ENCODE results near the gene SLC25A20. TPM values are rescaled to one million over a fixed set of nuclear protein-coding genes. Genes with fewer than 3 reads are reported as not detected.
"Not testable (repeated sequence)": the region's sequence is repeated elsewhere in the genome, so short reads cannot be mapped to it uniquely, and the experiment has no call there.

Gene SLC25A20
- total and polyA plus RNA-seq, 3 experiments from 2014 or later, result 29.1 to 40.1 (median 31.5) TPM

GRCh38 chr3:48919215-48920138 is 20.8 kb upstream of the SLC25A20 start:
- no peaks in the 10 kb centered on the region for H3K27me3 ChIP-seq (ENCODE audit: insufficient read depth, low read length, poor library complexity, severe bottlenecking)
- ChIA-PET POLR2A (interaction anchor here (0.5 to 2.8 kb wide), 10 partner anchors 18 to 168 kb away, joined by 3 to 27 read pairs (median 5); partner anchors contain the start of genes P4HTM, PRKAR2A, SLC25A20 and WDR6), CTCF (interaction anchor here (0.6 to 4.0 kb wide), 13 partner anchors 9 to 483 kb away, joined by 3 to 22 read pairs (median 3); partner anchors contain the start of genes QRICH1, SLC25A20 and WDR6)
- no peaks in the 10 kb centered on the region for H3K9me3 ChIP-seq (ENCODE audit: low read length)
- Mint-ChIP-seq H3K4me3 (peak overlapping the region; percentile 93 to 99 (median 98)), H3K9me3 (no peaks in the 10 kb centered on the region), H3K27ac (peak overlapping the region; percentile 81 to 100 (median 98)), H3K4me1 (peaks cover 23 to 45% (median 29%) of the 10 kb centered on the region in 3 donors), H3K27me3 (no peaks in the 10 kb centered on the region), H3K36me3 (peaks cover 0 to 34% (median 7%) of the 10 kb centered on the region in 3 donors)
- peak; percentile 42 to 74 (median 70) for DNase-seq
- peak overlapping the region; percentile 98 for H3K27ac ChIP-seq (ENCODE audit: low read depth, low read length)
- H3K36me3 ChIP-seq (ENCODE audit: insufficient read depth, low read length), result no peaks in the 10 kb centered on the region
- peak overlapping the region; percentile 91 for H3K4me3 ChIP-seq (ENCODE audit: low read length)
- H3K4me1 ChIP-seq (ENCODE audit: insufficient read depth, low read length), result peaks cover 26% of the 10 kb centered on the region

DNA sequence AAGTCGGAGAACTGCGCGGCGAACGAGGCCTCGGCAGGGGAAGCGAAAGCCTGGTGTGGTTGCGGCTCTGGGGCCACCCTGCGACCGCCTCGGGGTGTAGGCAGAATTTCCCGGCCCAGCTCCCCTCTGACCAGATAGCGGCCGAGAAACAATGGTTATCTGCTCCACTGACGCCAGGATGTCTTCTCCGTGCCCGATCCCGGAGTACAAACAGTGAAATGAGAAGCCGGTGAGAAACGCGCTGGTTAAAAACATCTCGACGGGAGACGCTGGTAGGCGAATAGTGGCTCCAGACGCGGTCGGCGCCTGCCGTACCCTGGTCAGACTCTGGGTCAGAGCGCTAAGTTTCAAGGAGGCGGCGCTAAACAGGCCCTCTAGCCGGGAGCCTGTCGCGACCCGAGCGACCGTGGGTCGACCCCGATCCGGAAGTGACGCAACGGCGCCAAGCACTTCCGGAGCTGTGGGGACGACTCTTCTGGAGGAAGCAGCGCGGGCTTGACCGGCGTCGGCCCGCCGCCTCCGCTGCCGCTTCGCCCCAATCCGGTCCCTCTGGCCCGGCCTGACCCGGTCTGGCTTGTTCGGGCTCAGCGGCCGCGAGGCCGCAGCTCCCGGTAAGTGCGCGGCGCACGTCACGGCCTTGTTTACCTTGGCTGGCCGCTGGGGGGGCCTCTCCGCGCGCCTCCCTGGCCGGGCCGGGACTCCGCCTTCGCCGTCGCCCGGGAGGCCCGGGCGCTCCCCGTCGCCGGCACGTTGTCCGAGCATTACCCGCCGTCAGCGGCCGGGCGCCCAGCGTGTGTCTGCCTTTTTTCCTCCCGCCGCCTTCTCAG is 19.9 kb upstream of the SLC25A20 start, which contains the start of gene ARIH2:
Gene ARIH2, plus strand, starts transcription at position 455 of the 827 bp plus-strand sequence. CDS start 8,717 bp downstream, outside the sequence.
- peaks cover 23 to 41% (median 29%) of the 10 kb centered on the region in 3 donors for H3K4me1 Mint-ChIP-seq
- peak within 1 kb of the TSS; percentile 93 to 99 (median 98) for H3K4me3 Mint-ChIP-seq
- Histone ChIP-seq H3K4me3 (ENCODE audit: low read length) (peak within 1 kb of the TSS; percentile 91), H3K4me1 (ENCODE audit: insufficient read depth, low read length) (peaks cover 26% of the 10 kb centered on the region), H3K27me3 (ENCODE audit: insufficient read depth, low read length, poor library complexity, severe bottlenecking) (no peaks in the 10 kb centered on the region), H3K9me3 (ENCODE audit: low read length) (no peaks in the 10 kb centered on the region), H3K27ac (ENCODE audit: low read depth, low read length) (peak within 1 kb of the TSS; percentile 98), H3K36me3 (ENCODE audit: insufficient read depth, low read length) (no peaks in the 10 kb centered on the region)
- no peaks in the 10 kb centered on the region for H3K27me3 Mint-ChIP-seq
- CTCF ChIA-PET, result interaction anchor here (0.6 to 4.0 kb wide), 14 partner anchors 10 to 483 kb away, joined by 3 to 22 read pairs (median 3); partner anchors contain the start of genes IP6K2, QRICH1, SLC25A20 and WDR6
- peak within 1 kb of the TSS; percentile 98 to 100 (median 99) for H3K27ac Mint-ChIP-seq
- no peaks in the 10 kb centered on the region for H3K9me3 Mint-ChIP-seq
- DNase-seq, result peak; percentile 82 to 92 (median 87)
- peaks cover 0 to 28% (median 7%) of the 10 kb centered on the region in 3 donors for H3K36me3 Mint-ChIP-seq
- POLR2A ChIA-PET, result interaction anchor here (0.5 to 2.8 kb wide), 7 partner anchors 17 to 1174 kb away, joined by 4 to 27 read pairs (median 5); partner anchors contain the start of genes PRKAR2A, SLC25A20 and WDR6

GRCh38 chr3:48915296-48915695 is 16.6 kb upstream of the SLC25A20 start:
- Histone ChIP-seq H3K36me3 (ENCODE audit: insufficient read depth, low read length) (no peaks in the 10 kb centered on the region), H3K27ac (ENCODE audit: low read depth, low read length) (no peak overlapping the region), H3K4me3 (ENCODE audit: low read length) (no peak overlapping the region), H3K9me3 (ENCODE audit: low read length) (no peaks in the 10 kb centered on the region), H3K4me1 (ENCODE audit: insufficient read depth, low read length) (peaks cover 15% of the 10 kb centered on the region), H3K27me3 (ENCODE audit: insufficient read depth, low read length, poor library complexity, severe bottlenecking) (no peaks in the 10 kb centered on the region)
- Mint-ChIP-seq H3K4me1 (peaks cover 17 to 27% (median 19%) of the 10 kb centered on the region in 3 donors), H3K4me3 (peak overlapping the region in 3 of 7 donors; percentile 10 to 50 (median 23)), H3K9me3 (no peaks in the 10 kb centered on the region), H3K27ac (peak overlapping the region in 7 of 8 donors; percentile 8 to 74 (median 43)), H3K27me3 (no peaks in the 10 kb centered on the region), H3K36me3 (peaks cover 0 to 15% (median 4%) of the 10 kb centered on the region in 3 donors)
- DNase-seq, result no peak
- ChIA-PET POLR2A (interaction anchor here (0.5 kb wide), 1 partner anchor 428 kb away, joined by 7 read pairs; no protein-coding TSS in a partner anchor), CTCF (interaction anchor here (0.9 to 1.1 kb wide), 2 partner anchors 18 to 179 kb away, joined by 3 read pairs; no protein-coding TSS in a partner anchor)

DNA sequence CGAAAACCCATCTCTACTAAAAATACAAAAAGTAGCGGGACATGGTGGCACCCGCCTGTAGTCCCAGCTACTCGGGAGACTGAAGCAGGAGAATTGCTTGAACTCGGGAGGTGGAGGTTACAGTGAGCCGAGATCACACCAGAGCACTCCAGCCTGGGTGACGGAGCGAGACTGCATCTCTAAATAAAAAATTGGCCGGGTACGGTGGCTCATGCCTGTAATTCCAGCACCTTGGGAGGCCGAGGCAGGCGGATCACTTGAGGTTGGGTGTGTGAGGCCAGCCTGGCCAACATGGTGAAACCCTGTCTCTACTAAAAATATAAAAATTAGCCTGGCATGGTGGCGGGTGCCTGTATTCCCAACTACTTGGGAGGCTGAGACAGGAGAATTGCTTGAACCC is 8.3 kb upstream of the SLC25A20 start:
- H3K4me1 ChIP-seq (ENCODE audit: insufficient read depth, low read length); H3K9me3 Mint-ChIP-seq; H3K27ac ChIP-seq (ENCODE audit: low read depth, low read length); H3K4me3 ChIP-seq (ENCODE audit: low read length); DNase-seq; H3K27me3 ChIP-seq (ENCODE audit: insufficient read depth, low read length, poor library complexity, severe bottlenecking); H3K9me3 ChIP-seq (ENCODE audit: low read length); H3K27me3 Mint-ChIP-seq; POLR2A ChIA-PET; H3K27ac Mint-ChIP-seq; H3K36me3 ChIP-seq (ENCODE audit: insufficient read depth, low read length); H3K36me3 Mint-ChIP-seq; H3K4me1 Mint-ChIP-seq; H3K4me3 Mint-ChIP-seq: not testable (repeated sequence)
- CTCF ChIA-PET, result interaction anchor here (0.6 kb wide), 1 partner anchor 563 kb away, joined by 3 read pairs; the partner anchor contains the start of gene DAG1

DNA sequence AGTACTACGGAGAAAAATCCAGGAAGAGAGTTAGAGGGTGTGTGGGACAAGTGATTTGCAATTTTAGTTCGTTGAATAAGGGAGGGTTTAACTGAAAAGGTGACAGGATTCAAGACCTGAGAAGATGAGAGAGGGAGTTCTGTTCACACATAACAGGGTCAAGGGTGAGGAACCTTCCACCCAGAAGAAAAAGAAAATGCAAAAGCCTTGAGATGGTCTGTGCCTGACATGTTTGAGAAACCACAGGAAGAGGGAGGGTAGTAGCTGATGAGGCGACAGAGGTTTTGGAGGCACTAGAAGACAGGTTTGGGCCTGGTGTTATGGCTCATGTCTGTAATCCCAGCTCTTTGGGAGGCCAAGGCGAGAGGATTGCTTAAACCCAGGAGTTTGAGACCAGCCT is 591 bp upstream of the SLC25A20 start:
- Mint-ChIP-seq H3K27ac (peak overlapping the region; percentile 89 to 100 (median 92)), H3K36me3 (peaks cover 0 to 6% (median 2%) of the 10 kb centered on the region in 3 donors), H3K27me3 (no peaks in the 10 kb centered on the region), H3K4me3 (peak overlapping the region; percentile 95 to 99 (median 96)), H3K4me1 (peaks cover 37 to 51% (median 41%) of the 10 kb centered on the region in 3 donors), H3K9me3 (no peaks in the 10 kb centered on the region)
- Histone ChIP-seq H3K27ac (ENCODE audit: low read depth, low read length) (peak overlapping the region; percentile 74), H3K27me3 (ENCODE audit: insufficient read depth, low read length, poor library complexity, severe bottlenecking) (no peaks in the 10 kb centered on the region), H3K4me3 (ENCODE audit: low read length) (peak overlapping the region; percentile 85), H3K36me3 (ENCODE audit: insufficient read depth, low read length) (no peaks in the 10 kb centered on the region), H3K9me3 (ENCODE audit: low read length) (no peaks in the 10 kb centered on the region), H3K4me1 (ENCODE audit: insufficient read depth, low read length) (peaks cover 38% of the 10 kb centered on the region)
- POLR2A ChIA-PET, result interaction anchor here (0.5 to 2.5 kb wide), 4 partner anchors 9 to 774 kb away, joined by 3 to 27 read pairs (median 6); partner anchors contain the start of genes ARIH2 and WDR6
- CTCF ChIA-PET, result interaction anchor here (0.9 to 3.2 kb wide), 2 partner anchors 19 to 103 kb away, joined by 3 to 22 read pairs; partner anchors contain the start of gene ARIH2
- DNase-seq, result peak in 3 of 5 donors; percentile 17 to 56 (median 55)

- Histone ChIP-seq H3K27ac (ENCODE audit: low read depth, low read length) (peak overlapping the region; percentile 74), H3K4me1 (ENCODE audit: insufficient read depth, low read length) (peaks cover 38% of the 10 kb centered on the region), H3K27me3 (ENCODE audit: insufficient read depth, low read length, poor library complexity, severe bottlenecking) (no peaks in the 10 kb centered on the region), H3K36me3 (ENCODE audit: insufficient read depth, low read length) (no peaks in the 10 kb centered on the region), H3K4me3 (ENCODE audit: low read length) (peak overlapping the region; percentile 85), H3K9me3 (ENCODE audit: low read length) (no peaks in the 10 kb centered on the region)
- DNase-seq, result peak in 1 of 5 donors; percentile 5
- peaks cover 0 to 6% (median 2%) of the 10 kb centered on the region in 3 donors for H3K36me3 Mint-ChIP-seq
- peaks cover 37 to 55% (median 41%) of the 10 kb centered on the region in 3 donors for H3K4me1 Mint-ChIP-seq
- ChIA-PET CTCF (interaction anchor here (0.6 to 3.2 kb wide), 10 partner anchors 10 to 197 kb away, joined by 3 to 22 read pairs (median 4); partner anchors contain the start of genes ARIH2 and PRKAR2A), POLR2A (interaction anchor here (0.6 to 2.5 kb wide), 8 partner anchors 21 to 1671 kb away, joined by 3 to 27 read pairs (median 4); partner anchors contain the start of genes ARIH2 and WDR6)
- no peaks in the 10 kb centered on the region for H3K9me3 Mint-ChIP-seq
- no peaks in the 10 kb centered on the region for H3K27me3 Mint-ChIP-seq
- H3K27ac Mint-ChIP-seq, result peak overlapping the region; percentile 89 to 100 (median 92)
- H3K4me3 Mint-ChIP-seq, result peak overlapping the region; percentile 95 to 99 (median 96)
Observed at GRCh38 chr3:48897460-48898376, 964 bp downstream of the SLC25A20 start.
